Muscle of leg (tissue), 11 donors: ENCODE measurements around the gene TGFB2. TPM values are rescaled to one million over a fixed set of nuclear protein-coding genes. Genes with fewer than 3 reads are reported as not detected.

Source experiments
- DNase-seq: peaks from one replicate; pipeline ENCODE4 v3.0.0; 2013
- H3K27ac ChIP-seq: one replicate; pipeline ENCODE4 v1.5.1; 2013; ENCODE audit warnings: mild to moderate bottlenecking, low read length, control low read depth
- H3K27me3 ChIP-seq: one replicate; pipeline ENCODE4 v1.6.1; 2013; ENCODE audit warnings: low read length; ENCODE audit not compliant: control insufficient read depth, insufficient read depth
- H3K36me3 ChIP-seq: one replicate; pipeline ENCODE4 v1.6.1; 2013; ENCODE audit warnings: low read length; ENCODE audit not compliant: control insufficient read depth, insufficient read depth
- H3K4me1 ChIP-seq: one replicate; pipeline ENCODE4 v1.6.1; 2013; ENCODE audit warnings: low read length; ENCODE audit not compliant: control insufficient read depth, insufficient read depth
- H3K4me3 ChIP-seq: one replicate; pipeline ENCODE4 v1.5.1; 2013; ENCODE audit warnings: low read length, control low read depth
- H3K9me3 ChIP-seq: replicated peaks from 2 replicates; pipeline ENCODE4 v1.6.1; 2013; ENCODE audit warnings: low read depth, low read length; ENCODE audit not compliant: control insufficient read depth
- WGBS: methylation state at CpG from one replicate; pipeline ENCODE4 v1.1.5; 2013; ENCODE audit warnings: missing lambda C conversion rate; ENCODE audit not compliant: insufficient coverage; 5-methylcytosine and 5-hydroxymethylcytosine counted together
- polyA plus RNA-seq, 8 donors: library from polyadenylated mRNA; unstranded; fragments of 120-200 nt; gene quantifications; one replicate each; pipeline versions ENCODE4 v1.2.1 to v1.2.3, GENCODE V29; 2013; ENCODE audit warnings: inconsistent platforms in 1 of 8, low replicate concordance in 1 of 8; ENCODE audit not compliant: insufficient read length in 8 of 8, insufficient read depth in 1 of 8
- total RNA-seq: library from RNA; stranded (reverse); fragments of 120-200 nt; gene quantifications from one replicate; pipeline ENCODE4 v1.2.4, GENCODE V29; 2013

TGFB2 gene
- total and polyA plus RNA-seq, 9 donors = 37.2 to 69.2 (median 50.7) TPM

- WGBS = no CpG with 5 or more reads among the region's 2 CpGs
- H3K4me1 ChIP-seq = peaks cover 14% of the 10 kb centered on the region
Measured at GRCh38 chr1:218493986-218494385, 148.8 kb downstream of the TGFB2 start.

More at GRCh38 chr1:218493986-218494385, 148.8 kb downstream of the TGFB2 start:
- H3K27ac ChIP-seq = no peak overlapping the region
- H3K36me3 ChIP-seq = no peaks in the 10 kb centered on the region
- no peaks in the 10 kb centered on the region for H3K9me3 ChIP-seq
- H3K4me3 ChIP-seq = no peak overlapping the region
- no peaks in the 10 kb centered on the region for H3K27me3 ChIP-seq
- DNase-seq = no peak

Other genes with a start within 250 kb of the TGFB2 start
- 19.0 TPM for gene RRP15, start 60.0 kb upstream of the TGFB2 start, total RNA-seq
- gene RRP15, start 60.0 kb upstream of the TGFB2 start, polyA plus RNA-seq = 10 to 100 TPM; 10.7 to 20.7 (median 17.9) TPM